Hepatocyte (in vitro differentiated cells): ENCODE data around the gene TNFRSF12A.

ENCODE experiments used
- EZH2 ChIP-seq: fragments of 200-600 bp; sonication (generic); IDR thresholded peaks from 2 replicates; pipeline ENCODE4 v1.6.1; 2016; ENCODE audit warnings: antibody characterized with exemption, mild to moderate bottlenecking, borderline replicate concordance
- EZH2phosphoT487 ChIP-seq: fragments of 200-600 bp; sonication (generic); IDR thresholded peaks from one replicate; pipeline ENCODE4 v1.6.1; 2018; ENCODE audit warnings: antibody characterized with exemption, mild to moderate bottlenecking, low read depth, moderate library complexity; ENCODE audit not compliant: unreplicated experiment, severe bottlenecking
- TF ChIP-seq, protein P1 (sequence below): fragments of 200-600 bp; sonication (generic); IDR thresholded peaks from 2 replicates; pipeline ENCODE4 v1.5.1; 2016; ENCODE audit warnings: antibody characterized with exemption, mild to moderate bottlenecking; ENCODE audit not compliant: poor library complexity

DNA sequence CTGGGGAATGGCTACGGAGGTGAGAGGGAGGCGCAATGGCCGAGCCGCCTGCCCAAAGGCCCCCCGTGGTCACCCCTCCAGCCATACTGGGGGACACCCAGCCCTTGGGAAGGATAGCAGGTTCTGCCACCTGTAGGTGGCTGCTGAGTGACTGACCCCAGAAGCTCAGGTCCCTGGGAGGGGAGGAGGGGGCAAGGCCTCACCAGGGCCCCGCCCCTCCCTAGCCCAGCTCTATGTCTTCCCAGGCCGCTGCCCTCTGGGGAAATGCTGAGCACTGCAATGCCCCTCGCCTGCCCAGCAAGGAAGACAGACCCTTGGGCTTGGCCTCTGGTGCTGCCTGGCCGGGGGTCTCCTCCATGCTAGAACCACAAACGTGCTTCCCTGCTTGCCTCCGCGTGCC lies 18.9 kb upstream of the TNFRSF12A start:
- TF ChIP-seq, protein P1, sequence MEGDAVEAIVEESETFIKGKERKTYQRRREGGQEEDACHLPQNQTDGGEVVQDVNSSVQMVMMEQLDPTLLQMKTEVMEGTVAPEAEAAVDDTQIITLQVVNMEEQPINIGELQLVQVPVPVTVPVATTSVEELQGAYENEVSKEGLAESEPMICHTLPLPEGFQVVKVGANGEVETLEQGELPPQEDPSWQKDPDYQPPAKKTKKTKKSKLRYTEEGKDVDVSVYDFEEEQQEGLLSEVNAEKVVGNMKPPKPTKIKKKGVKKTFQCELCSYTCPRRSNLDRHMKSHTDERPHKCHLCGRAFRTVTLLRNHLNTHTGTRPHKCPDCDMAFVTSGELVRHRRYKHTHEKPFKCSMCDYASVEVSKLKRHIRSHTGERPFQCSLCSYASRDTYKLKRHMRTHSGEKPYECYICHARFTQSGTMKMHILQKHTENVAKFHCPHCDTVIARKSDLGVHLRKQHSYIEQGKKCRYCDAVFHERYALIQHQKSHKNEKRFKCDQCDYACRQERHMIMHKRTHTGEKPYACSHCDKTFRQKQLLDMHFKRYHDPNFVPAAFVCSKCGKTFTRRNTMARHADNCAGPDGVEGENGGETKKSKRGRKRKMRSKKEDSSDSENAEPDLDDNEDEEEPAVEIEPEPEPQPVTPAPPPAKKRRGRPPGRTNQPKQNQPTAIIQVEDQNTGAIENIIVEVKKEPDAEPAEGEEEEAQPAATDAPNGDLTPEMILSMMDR: no peak
- TF ChIP-seq EZH2: no peak
- no peak for TF ChIP-seq EZH2phosphoT487
